Bronchial epithelial cell (primary cell): ENCODE data around the gene CATSPER3. TPM values are rescaled to one million over a fixed set of nuclear protein-coding genes. Genes with fewer than 3 reads are reported as not detected.

Experiments used
- DNase-seq: peaks from one replicate; pipeline ENCODE4 v3.0.0-alpha.2; 2010; ENCODE audit warnings: low read depth
- FAIRE-seq: peaks from 2 replicates; lab custom pipeline; 2011; peaks lifted over from hg19 to GRCh38; lab: Jason Lieb, UNC
- H3K27me3 ChIP-seq: 2 replicates; pipeline ENCODE4 v1.5.1; 2011; ENCODE audit warnings: low read length; ENCODE audit not compliant: control insufficient read depth, insufficient read depth
- H3K36me3 ChIP-seq: 2 replicates; pipeline ENCODE4 v1.5.1; 2011; ENCODE audit warnings: low read length; ENCODE audit not compliant: control insufficient read depth, insufficient read depth
- H3K4me3 ChIP-seq: 2 replicates; pipeline ENCODE4 v1.5.1; 2011; ENCODE audit warnings: mild to moderate bottlenecking, low read depth, low read length, control low read depth
- CTCF ChIP-seq: IDR thresholded peaks from 2 replicates; pipeline ENCODE4 v1.5.1; 2011; ENCODE audit warnings: mild to moderate bottlenecking, moderate library complexity, low read length, control low read depth, inconsistent platforms; ENCODE audit not compliant: insufficient read depth, severe bottlenecking
- total RNA-seq: library from RNA; depleted of rRNA; stranded (reverse); fragments of >200 nt; gene quantifications from 2 replicates; pipeline ENCODE4 v1.2.1, GENCODE V29; 2014

Gene CATSPER3
- total RNA-seq, 1 donor from 2014 or later = under 0.01 TPM

- FAIRE-seq = no peak
Measured at GRCh38 chr5:134935711-134936602, 31.8 kb upstream of the CATSPER3 start.

GRCh38 chr5:134937526-134937925, 30.2 kb upstream of the CATSPER3 start:
- no peak for DNase-seq
- no peaks in the 10 kb centered on the region for H3K27me3 ChIP-seq
- no peak for FAIRE-seq
- H3K4me3 ChIP-seq = no peak overlapping the region
- peaks cover 6% of the 10 kb centered on the region for H3K36me3 ChIP-seq
- TF ChIP-seq CTCF = no peak

More at GRCh38 chr5:134935711-134936602, 31.8 kb upstream of the CATSPER3 start:
- H3K36me3 ChIP-seq = peaks cover 6% of the 10 kb centered on the region
- TF ChIP-seq CTCF = no peak
- no peak overlapping the region for H3K4me3 ChIP-seq
- no peak for DNase-seq
- H3K27me3 ChIP-seq = no peaks in the 10 kb centered on the region

- TF ChIP-seq CTCF = no peak
- H3K27me3 ChIP-seq = no peaks in the 10 kb centered on the region
- no peak overlapping the region for H3K4me3 ChIP-seq
- DNase-seq = no peak
- no peak for FAIRE-seq
- peaks cover 6% of the 10 kb centered on the region for H3K36me3 ChIP-seq
Measured at GRCh38 chr5:134938030-134938429, 29.7 kb upstream of the CATSPER3 start.

GRCh38 chr5:134939500-134939899, 28.2 kb upstream of the CATSPER3 start:
- no peak overlapping the region for H3K4me3 ChIP-seq
- FAIRE-seq (no peak), DNase-seq (no peak)
- no peaks in the 10 kb centered on the region for H3K27me3 ChIP-seq
- TF ChIP-seq CTCF = no peak
- peaks cover 6% of the 10 kb centered on the region for H3K36me3 ChIP-seq

- DNase-seq = no peak
- H3K27me3 ChIP-seq = no peaks in the 10 kb centered on the region
- no peak for TF ChIP-seq CTCF
- no peak overlapping the region for H3K4me3 ChIP-seq
- FAIRE-seq = no peak
- no peaks in the 10 kb centered on the region for H3K36me3 ChIP-seq
Measured at GRCh38 chr5:134943547-134943946, 24.2 kb upstream of the CATSPER3 start.

- FAIRE-seq = no peak
- no peaks in the 10 kb centered on the region for H3K27me3 ChIP-seq
- no peak for DNase-seq
Measured at GRCh38 chr5:134944630-134945029, 23.1 kb upstream of the CATSPER3 start.

More at GRCh38 chr5:134944630-134945029, 23.1 kb upstream of the CATSPER3 start:
- H3K36me3 ChIP-seq = no peaks in the 10 kb centered on the region
- TF ChIP-seq CTCF = no peak
- no peak overlapping the region for H3K4me3 ChIP-seq
